Measurements from ENCODE around the gene GRID2IP. TPM values are rescaled to one million over a fixed set of nuclear protein-coding genes. Genes with fewer than 3 reads are reported as not detected.

Gene GRID2IP
- total RNA-seq (ENCODE audit: low replicate concordance): not detected in 2 replicates

DNA sequence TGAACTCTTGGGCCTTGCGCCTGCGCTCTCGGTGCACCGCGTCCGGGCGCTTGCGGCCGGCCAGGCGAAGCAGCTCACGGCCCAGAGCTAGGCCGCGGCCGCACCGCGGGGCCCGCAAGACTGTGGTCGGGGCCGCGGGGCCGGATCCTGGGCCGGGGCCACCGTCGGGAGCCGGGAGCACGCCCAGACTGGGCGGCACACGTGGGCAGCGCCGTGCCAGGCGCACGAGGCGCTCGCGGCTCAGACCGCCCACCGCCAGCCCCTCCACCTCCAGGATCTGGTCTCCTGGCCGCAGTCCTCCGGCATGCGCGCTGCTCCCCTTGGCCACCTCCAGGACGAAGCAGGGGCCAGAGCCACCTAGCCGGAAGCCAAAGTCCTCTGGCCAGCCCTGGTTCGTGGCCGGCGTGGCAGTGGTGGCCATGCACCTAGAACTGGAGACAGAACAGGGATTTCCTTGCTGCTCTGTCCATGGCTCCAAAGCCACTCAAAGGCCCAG is at the start of gene GRID2IP:
Gene GRID2IP (minus strand): TSS at position 446 of the 496 bp plus-strand sequence. CDS start 25 bp downstream, at position 421.

DNA sequence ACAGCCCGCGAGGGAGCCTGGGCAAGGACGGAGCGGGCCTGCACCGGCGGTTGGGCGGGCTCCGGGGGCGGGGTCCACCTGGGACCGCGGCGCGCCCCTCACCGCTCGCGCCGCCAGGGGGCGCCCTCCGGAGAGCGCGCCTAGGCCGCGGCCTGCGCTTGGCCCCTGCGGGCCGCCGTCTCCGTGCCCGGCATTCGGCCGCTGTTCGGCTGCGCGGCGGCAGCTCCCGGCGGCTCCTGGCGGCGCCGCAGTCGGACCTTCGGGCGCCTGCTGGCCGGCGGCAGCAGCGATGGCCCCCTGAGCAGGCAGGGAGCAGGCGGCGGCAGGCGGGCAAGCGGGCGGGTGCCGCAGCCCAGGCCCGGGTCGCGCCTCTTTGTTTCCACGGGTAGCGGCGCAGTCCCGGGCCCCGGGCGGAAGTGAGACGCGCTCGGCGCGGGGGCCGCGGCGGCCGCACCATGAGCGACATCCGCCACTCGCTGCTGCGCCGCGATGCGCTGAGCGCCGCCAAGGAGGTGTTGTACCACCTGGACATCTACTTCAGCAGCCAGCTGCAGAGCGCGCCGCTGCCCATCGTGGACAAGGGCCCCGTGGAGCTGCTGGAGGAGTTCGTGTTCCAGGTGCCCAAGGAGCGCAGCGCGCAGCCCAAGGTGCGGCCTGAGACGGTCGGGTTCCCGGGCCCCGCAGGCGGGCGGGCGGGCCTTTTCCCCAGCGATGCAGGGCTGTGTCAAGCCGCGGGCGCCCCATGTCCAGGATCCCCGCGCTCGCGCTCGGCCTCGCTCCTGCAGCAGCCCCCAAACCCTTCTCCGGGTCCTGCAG is 38.8 kb upstream of the GRID2IP start, which contains the start of gene INTS15:
Gene INTS15 (plus strand): TSS at position 193 of the 816 bp plus-strand sequence. CDS start 263 bp downstream, at position 456.

DNA sequence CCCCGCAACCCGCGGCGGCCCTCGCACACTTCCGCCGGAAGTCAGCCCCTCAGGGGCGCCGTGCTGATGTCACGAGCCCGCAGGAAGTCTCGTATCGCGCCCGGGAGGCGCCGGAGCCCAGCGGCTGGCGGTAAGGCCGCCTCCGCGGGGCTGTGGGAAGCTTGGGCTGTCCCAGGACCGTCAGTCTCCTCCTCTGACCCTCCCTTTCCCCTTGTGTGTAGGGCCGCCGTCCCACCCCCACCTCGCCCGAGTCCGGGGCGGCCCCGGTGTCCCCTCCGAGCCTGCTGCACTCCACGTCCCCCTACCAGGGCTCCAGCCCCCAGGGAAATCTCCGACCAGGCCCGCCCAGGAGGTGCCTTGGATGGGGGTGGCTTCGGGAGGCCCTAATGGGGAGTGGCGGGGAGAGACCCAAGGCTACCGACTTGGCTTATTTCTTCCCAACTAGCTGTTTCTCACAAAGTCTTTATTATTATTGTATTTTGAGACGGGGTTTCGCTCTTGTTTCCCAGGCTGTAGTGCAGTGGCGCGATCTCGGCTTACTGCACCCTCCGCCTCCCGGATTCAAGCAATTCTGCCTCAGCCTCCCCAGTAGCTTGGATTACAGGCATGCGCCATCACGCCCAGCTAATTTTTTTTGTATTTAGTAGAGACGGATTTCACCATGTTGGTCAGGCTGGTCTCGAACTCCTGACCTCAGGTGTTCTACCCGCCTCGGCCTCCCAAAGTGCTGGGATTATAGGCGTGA is 26.3 kb upstream of the GRID2IP start, which contains the start of gene ZDHHC4:
Gene ZDHHC4 (plus strand): TSS at position 86 of the 745 bp plus-strand sequence. CDS start 3,108 bp downstream, outside the sequence.

DNA sequence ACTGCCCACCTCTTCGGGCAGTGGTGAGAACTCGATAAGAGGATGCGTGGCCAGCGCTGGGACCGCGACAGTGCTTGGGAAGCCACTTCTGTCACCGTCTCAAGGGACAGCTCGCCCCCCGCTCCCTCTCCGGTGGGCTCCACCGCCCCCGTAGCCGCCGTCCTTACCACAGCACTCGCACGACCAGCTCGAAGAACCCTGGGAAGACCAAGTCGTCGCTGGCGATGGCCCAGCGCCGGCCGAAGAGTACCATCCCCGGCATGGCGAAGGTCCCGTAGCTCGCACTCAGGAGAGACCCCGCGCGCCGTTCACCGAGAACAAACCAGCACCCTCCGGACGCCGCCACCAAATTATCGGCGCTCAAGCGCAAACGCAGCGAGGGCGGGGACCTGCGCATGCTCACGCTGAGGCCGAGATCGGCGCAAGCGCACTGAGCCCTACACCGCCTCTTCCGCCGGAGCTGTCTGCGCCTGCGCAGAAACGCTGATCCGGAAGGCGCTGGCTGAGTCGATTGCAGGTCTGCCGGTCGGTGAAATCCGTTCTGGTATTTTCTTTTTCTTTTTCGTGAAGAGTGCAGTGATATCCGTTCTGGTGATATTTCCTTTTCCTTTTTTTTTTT is 103.6 kb downstream of the GRID2IP start, which contains the start of gene DAGLB:
Gene DAGLB (minus strand): TSS at position 374 of the 619 bp plus-strand sequence. CDS start 112 bp downstream, at position 262.

Other genes starting within 250 kb of the GRID2IP start
- 15.1 and 20.8 TPM in 2 replicates for gene FAM220A, start 202.5 kb downstream of the GRID2IP start, total RNA-seq (ENCODE audit: low replicate concordance)
- gene RAC1, start 176.9 kb downstream of the GRID2IP start, total RNA-seq (ENCODE audit: low replicate concordance): 62.0 and 64.1 TPM in 2 replicates
- gene DAGLB, start 103.5 kb downstream of the GRID2IP start, total RNA-seq (ENCODE audit: low replicate concordance): 16.5 and 18.3 TPM in 2 replicates
- 164 and 223 TPM in 2 replicates for gene KDELR2, start 67.3 kb downstream of the GRID2IP start, total RNA-seq (ENCODE audit: low replicate concordance)
- gene ZDHHC4, start 26.0 kb upstream of the GRID2IP start, total RNA-seq (ENCODE audit: low replicate concordance): 51.8 and 60.1 TPM in 2 replicates
- 5.6 and 5.9 TPM in 2 replicates for gene INTS15, start 38.6 kb upstream of the GRID2IP start, total RNA-seq (ENCODE audit: low replicate concordance)
- gene ZNF853, start 64.1 kb upstream of the GRID2IP start, total RNA-seq (ENCODE audit: low replicate concordance): 0.59 and 5.5 TPM in 2 replicates
- gene ZNF316, start 85.9 kb upstream of the GRID2IP start, total RNA-seq (ENCODE audit: low replicate concordance): 10.0 and 15.2 TPM in 2 replicates
- gene ZNF12, start 155.5 kb upstream of the GRID2IP start, total RNA-seq (ENCODE audit: low replicate concordance): 9.7 and 14.7 TPM in 2 replicates
- gene RSPH10B2, start 202.6 kb upstream of the GRID2IP start, total RNA-seq (ENCODE audit: low replicate concordance): 0.30 TPM in 1 of 2 replicates, not detected in the other

Data from smooth muscle cell of the coronary artery (primary cell).